ENCODE measurements around the gene MRGPRF.

Gene MRGPRF

GRCh38 chr11:69051381-69052342 is 38.6 kb upstream of the MRGPRF start:
- DNase-seq = no peak
- no peaks in the 10 kb centered on the region for H3K27me3 ChIP-seq (ENCODE audit: insufficient read depth, low read depth, severe bottlenecking)
- no peaks in the 10 kb centered on the region for H3K9me3 ChIP-seq (ENCODE audit: severe bottlenecking)
- H3K4me3 ChIP-seq (ENCODE audit: low read depth, low read length) = no peak overlapping the region
- H3K27ac ChIP-seq = no peak overlapping the region
- no peak for TF ChIP-seq CTCF (IDR thresholded peaks at IDR 0.05; ENCODE audit: low read depth, low read length)
- peaks cover 4% of the 10 kb centered on the region for H3K36me3 ChIP-seq

GRCh38 chr11:69050592-69051380 is 37.7 kb upstream of the MRGPRF start:
- H3K27ac ChIP-seq = no peak overlapping the region

GRCh38 chr11:69049490-69049867 is 36.4 kb upstream of the MRGPRF start:
- Histone ChIP-seq H3K36me3 (no peaks in the 10 kb centered on the region), H3K9me3 (ENCODE audit: severe bottlenecking) (no peaks in the 10 kb centered on the region), H3K27me3 (ENCODE audit: insufficient read depth, low read depth, severe bottlenecking) (no peaks in the 10 kb centered on the region), H3K4me3 (ENCODE audit: low read depth, low read length) (peak overlapping the region; percentile 79), H3K27ac (peak overlapping the region; percentile 68; the same call in 1 of the 2 replicates)
- no peak for TF ChIP-seq CTCF (IDR thresholded peaks at IDR 0.05; ENCODE audit: low read depth, low read length)
- no peak for DNase-seq

More at GRCh38 chr11:69050592-69051380, 37.7 kb upstream of the MRGPRF start:
- Histone ChIP-seq H3K4me3 (ENCODE audit: low read depth, low read length) (no peak overlapping the region), H3K9me3 (ENCODE audit: severe bottlenecking) (no peaks in the 10 kb centered on the region), H3K27me3 (ENCODE audit: insufficient read depth, low read depth, severe bottlenecking) (no peaks in the 10 kb centered on the region), H3K36me3 (peaks cover 4% of the 10 kb centered on the region; the same call in 1 of the 2 replicates)
- no peak for TF ChIP-seq CTCF (IDR thresholded peaks at IDR 0.05; ENCODE audit: low read depth, low read length)
- no peak for DNase-seq

- Histone ChIP-seq H3K27me3 (ENCODE audit: insufficient read depth, low read depth, severe bottlenecking) (no peaks in the 10 kb centered on the region), H3K4me3 (ENCODE audit: low read depth, low read length) (peak within 1 kb of the TSS; percentile 79), H3K36me3 (no peaks in the 10 kb centered on the region), H3K27ac (peak within 1 kb of the TSS; percentile 68), H3K9me3 (ENCODE audit: severe bottlenecking) (no peaks in the 10 kb centered on the region)
- peak; percentile 96 for DNase-seq
- no peak for TF ChIP-seq CTCF (IDR thresholded peaks at IDR 0.05; ENCODE audit: low read depth, low read length)
Observed at GRCh38 chr11:69048694-69049489, 35.8 kb upstream of the MRGPRF start, which contains the start of gene TPCN2. TPCN2 (plus strand) TSS chr11:69048932; CDS start chr11:69048998, 66 bp downstream.

- H3K27me3 ChIP-seq (ENCODE audit: insufficient read depth, low read depth, severe bottlenecking) = no peaks in the 10 kb centered on the region
- no peaks in the 10 kb centered on the region for H3K9me3 ChIP-seq (ENCODE audit: severe bottlenecking)
- no peak overlapping the region for H3K27ac ChIP-seq
- peak overlapping the region; percentile 79 for H3K4me3 ChIP-seq (ENCODE audit: low read depth, low read length)
- no peak for TF ChIP-seq CTCF (IDR thresholded peaks at IDR 0.05; ENCODE audit: low read depth, low read length)
- H3K36me3 ChIP-seq = no peaks in the 10 kb centered on the region
- DNase-seq = no peak
Observed at GRCh38 chr11:69048031-69048693, 35.1 kb upstream of the MRGPRF start.

All from WERI-Rb-1 (cell line).